ENCODE measurements around the gene GLS.

GLS gene

GRCh38 chr2:190932514-190932913 lies 51.9 kb downstream of the GLS start:
- Mint-ChIP-seq H3K27me3 (ENCODE audit: low read depth, poor library complexity) (no peaks in the 10 kb centered on the region), H3K36me3 (ENCODE audit: low read depth) (peaks cover 27% of the 10 kb centered on the region), H3K9me3 (no peaks in the 10 kb centered on the region), H3K4me1 (peaks cover 13% of the 10 kb centered on the region), H3K27ac (no peak overlapping the region), H3K4me3 (no peak overlapping the region)
- no peak for DNase-seq
- TF ChIP-seq, protein P1, sequence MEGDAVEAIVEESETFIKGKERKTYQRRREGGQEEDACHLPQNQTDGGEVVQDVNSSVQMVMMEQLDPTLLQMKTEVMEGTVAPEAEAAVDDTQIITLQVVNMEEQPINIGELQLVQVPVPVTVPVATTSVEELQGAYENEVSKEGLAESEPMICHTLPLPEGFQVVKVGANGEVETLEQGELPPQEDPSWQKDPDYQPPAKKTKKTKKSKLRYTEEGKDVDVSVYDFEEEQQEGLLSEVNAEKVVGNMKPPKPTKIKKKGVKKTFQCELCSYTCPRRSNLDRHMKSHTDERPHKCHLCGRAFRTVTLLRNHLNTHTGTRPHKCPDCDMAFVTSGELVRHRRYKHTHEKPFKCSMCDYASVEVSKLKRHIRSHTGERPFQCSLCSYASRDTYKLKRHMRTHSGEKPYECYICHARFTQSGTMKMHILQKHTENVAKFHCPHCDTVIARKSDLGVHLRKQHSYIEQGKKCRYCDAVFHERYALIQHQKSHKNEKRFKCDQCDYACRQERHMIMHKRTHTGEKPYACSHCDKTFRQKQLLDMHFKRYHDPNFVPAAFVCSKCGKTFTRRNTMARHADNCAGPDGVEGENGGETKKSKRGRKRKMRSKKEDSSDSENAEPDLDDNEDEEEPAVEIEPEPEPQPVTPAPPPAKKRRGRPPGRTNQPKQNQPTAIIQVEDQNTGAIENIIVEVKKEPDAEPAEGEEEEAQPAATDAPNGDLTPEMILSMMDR (IDR thresholded peaks at IDR 0.05) = no peak

GRCh38 chr2:190933361-190933760 lies 52.7 kb downstream of the GLS start:
- Mint-ChIP-seq H3K27me3 (ENCODE audit: low read depth, poor library complexity) (no peaks in the 10 kb centered on the region), H3K4me1 (peaks cover 13% of the 10 kb centered on the region), H3K36me3 (ENCODE audit: low read depth) (peaks cover 23% of the 10 kb centered on the region)

GRCh38 chr2:190935054-190935453 lies 54.4 kb downstream of the GLS start:
- peaks cover 11% of the 10 kb centered on the region for H3K4me1 Mint-ChIP-seq
- DNase-seq = no peak
- H3K9me3 Mint-ChIP-seq = no peaks in the 10 kb centered on the region
- no peak overlapping the region for H3K4me3 Mint-ChIP-seq
- TF ChIP-seq, protein P1 (IDR thresholded peaks at IDR 0.05) = no peak
- H3K27ac Mint-ChIP-seq = no peak overlapping the region
- H3K27me3 Mint-ChIP-seq (ENCODE audit: low read depth, poor library complexity) = no peaks in the 10 kb centered on the region
- H3K36me3 Mint-ChIP-seq (ENCODE audit: low read depth) = peaks cover 11% of the 10 kb centered on the region

More at GRCh38 chr2:190933361-190933760, 52.7 kb downstream of the GLS start:
- Mint-ChIP-seq H3K27ac (no peak overlapping the region), H3K4me3 (no peak overlapping the region), H3K9me3 (no peaks in the 10 kb centered on the region)
- DNase-seq = no peak
- TF ChIP-seq, protein P1 (IDR thresholded peaks at IDR 0.05) = no peak

DNA sequence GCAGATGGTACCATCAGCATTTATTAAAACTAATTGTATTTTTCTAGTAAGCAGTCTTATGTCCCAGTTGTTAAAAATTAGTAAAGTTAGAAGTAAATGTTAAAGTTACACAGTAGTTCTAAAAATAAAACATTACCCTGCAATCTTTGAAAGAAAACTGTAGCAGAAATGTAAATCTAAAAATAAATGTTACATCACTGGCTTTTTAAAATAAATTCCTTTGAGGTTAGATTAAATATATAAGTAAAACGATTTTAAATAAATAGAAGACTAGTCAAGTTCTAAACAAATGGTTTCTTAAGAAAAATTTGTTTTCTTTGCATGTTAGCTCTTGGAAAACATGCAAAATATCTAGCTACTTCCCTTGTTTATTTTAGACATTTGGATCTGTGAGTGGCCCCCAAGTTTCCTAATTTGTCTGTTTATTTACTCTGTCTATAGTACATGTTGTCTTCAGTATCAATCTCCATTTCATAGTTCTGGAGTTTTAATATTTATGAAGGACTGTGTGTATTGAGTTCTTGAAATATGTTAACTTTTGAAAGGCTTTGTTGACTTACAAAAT lies 58.2 kb downstream of the GLS start:
- Mint-ChIP-seq H3K9me3 (no peaks in the 10 kb centered on the region), H3K36me3 (ENCODE audit: low read depth) (no peaks in the 10 kb centered on the region), H3K4me1 (no peaks in the 10 kb centered on the region), H3K4me3 (no peak overlapping the region), H3K27me3 (ENCODE audit: low read depth, poor library complexity) (no peaks in the 10 kb centered on the region), H3K27ac (no peak overlapping the region)
- DNase-seq = no peak
- TF ChIP-seq, protein P1 (IDR thresholded peaks at IDR 0.05) = no peak

GRCh38 chr2:190940454-190940853 lies 59.8 kb downstream of the GLS start:
- H3K4me1 Mint-ChIP-seq = no peaks in the 10 kb centered on the region
- no peak overlapping the region for H3K27ac Mint-ChIP-seq
- no peaks in the 10 kb centered on the region for H3K9me3 Mint-ChIP-seq
- no peak for DNase-seq
- no peaks in the 10 kb centered on the region for H3K36me3 Mint-ChIP-seq (ENCODE audit: low read depth)
- TF ChIP-seq, protein P1 (IDR thresholded peaks at IDR 0.05) = no peak
- no peaks in the 10 kb centered on the region for H3K27me3 Mint-ChIP-seq (ENCODE audit: low read depth, poor library complexity)
- no peak overlapping the region for H3K4me3 Mint-ChIP-seq

DNA sequence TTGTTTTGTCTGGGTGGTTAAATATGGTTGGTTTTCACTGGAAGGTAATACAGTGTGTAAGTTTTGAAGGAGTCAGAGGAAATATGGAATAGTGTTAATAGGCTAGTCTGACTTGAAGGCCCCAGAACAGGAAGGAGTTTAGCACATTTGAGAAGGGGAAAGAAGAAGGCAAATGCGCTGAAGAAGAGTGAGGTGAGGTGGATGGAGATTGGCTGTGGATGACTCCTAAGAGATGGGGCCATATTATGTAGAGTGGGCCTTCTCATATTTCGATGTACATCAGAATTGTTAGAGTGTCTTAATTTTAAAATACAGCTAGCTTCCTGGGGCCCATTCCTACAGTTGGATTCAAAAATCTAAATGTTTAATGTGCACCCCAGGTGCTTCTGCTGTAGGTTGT lies 61.0 kb downstream of the GLS start:
- Mint-ChIP-seq H3K27me3 (ENCODE audit: low read depth, poor library complexity) (no peaks in the 10 kb centered on the region), H3K9me3 (no peaks in the 10 kb centered on the region), H3K27ac (no peak overlapping the region), H3K4me3 (no peak overlapping the region), H3K4me1 (no peaks in the 10 kb centered on the region), H3K36me3 (ENCODE audit: low read depth) (no peaks in the 10 kb centered on the region)
- TF ChIP-seq, protein P1 (IDR thresholded peaks at IDR 0.05) = no peak
- no peak for DNase-seq

All from nephron progenitor cell (in vitro differentiated cells).